Neuronal stem cell (in vitro differentiated cells): ENCODE results near the gene EHD2.

Source experiments
- DNase-seq: peaks from one replicate; pipeline ENCODE4 v3.0.0-alpha.2; 2013; ENCODE audit warnings: low spot score
- H2AFZ ChIP-seq: one replicate; pipeline ENCODE4 v1.6.1; 2013; ENCODE audit warnings: mild to moderate bottlenecking, low read length, inconsistent platforms
- H2AK5ac ChIP-seq: 2 replicates; pipeline ENCODE4 v1.6.1; 2013; ENCODE audit warnings: low read depth, mild to moderate bottlenecking, inconsistent platforms, low read length, moderate library complexity, mixed read lengths
- H2BK120ac ChIP-seq: 2 replicates; pipeline ENCODE4 v1.6.1; 2013; ENCODE audit warnings: low read depth, mild to moderate bottlenecking, inconsistent platforms, low read length, moderate library complexity, mixed read lengths
- H2BK12ac ChIP-seq: one replicate; pipeline ENCODE4 v1.6.1; 2013; ENCODE audit warnings: low read length, inconsistent platforms
- H2BK15ac ChIP-seq: 2 replicates; pipeline ENCODE4 v1.6.1; 2013; ENCODE audit warnings: mild to moderate bottlenecking, low read length, inconsistent platforms, mixed read lengths
- H2BK5ac ChIP-seq: one replicate; pipeline ENCODE4 v1.6.1; 2013; ENCODE audit warnings: inconsistent platforms, mild to moderate bottlenecking, low read length, moderate library complexity
- H3K14ac ChIP-seq: one replicate; pipeline ENCODE4 v1.6.1; 2013; ENCODE audit warnings: low read length, inconsistent platforms
- H3K18ac ChIP-seq: 2 replicates; pipeline ENCODE4 v1.6.1; 2013; ENCODE audit warnings: low read length, inconsistent platforms
- H3K23ac ChIP-seq: 2 replicates; pipeline ENCODE4 v1.6.1; 2013; ENCODE audit warnings: low read depth, mild to moderate bottlenecking, mixed read lengths, low read length, inconsistent platforms; ENCODE audit not compliant: poor library complexity
- H3K27ac ChIP-seq: replicated peaks from 3 replicates; pipeline ENCODE4 v1.5.1; 2013; ENCODE audit warnings: low read length, inconsistent platforms
- H3K27me3 ChIP-seq, 3 experiments: 2 replicates each; pipeline ENCODE4 v1.6.1; 2013; ENCODE audit warnings: low read length in 3 of 3, mild to moderate bottlenecking in 2 of 3, inconsistent platforms in 1 of 3, low read depth in 1 of 3, mixed read lengths in 1 of 3, moderate library complexity in 1 of 3; ENCODE audit not compliant: control insufficient read depth in 3 of 3, insufficient read depth in 3 of 3
- H3K36me3 ChIP-seq, 2 donors: replicated peaks in 1 of 2; 2 replicates each; pipeline ENCODE4 v1.6.1; 2013; ENCODE audit warnings: low read length in 2 of 2; ENCODE audit not compliant: control insufficient read depth in 2 of 2, insufficient read depth in 2 of 2
- H3K4ac ChIP-seq: 2 replicates; pipeline ENCODE4 v1.6.1; 2013; ENCODE audit warnings: inconsistent platforms, mild to moderate bottlenecking, low read length, moderate library complexity
- H3K4me1 ChIP-seq, 2 donors: 1 replicate in 1 of 2; 2 replicates in 1 of 2; pipeline ENCODE4 v1.6.1; 2013; ENCODE audit warnings: low read length in 2 of 2, low read depth in 1 of 2; ENCODE audit not compliant: control insufficient read depth in 2 of 2, insufficient read depth in 1 of 2
- H3K4me2 ChIP-seq: one replicate; pipeline ENCODE4 v1.6.1; 2013; ENCODE audit warnings: mild to moderate bottlenecking, low read length, inconsistent platforms; ENCODE audit not compliant: insufficient read depth, poor library complexity, severe bottlenecking
- H3K4me3 ChIP-seq, 2 donors: 2 replicates each; pipeline ENCODE4 v1.5.1; 2013; ENCODE audit warnings: low read length in 2 of 2, mild to moderate bottlenecking in 2 of 2, inconsistent platforms in 1 of 2, moderate library complexity in 1 of 2
- H3K79me1 ChIP-seq: one replicate; pipeline ENCODE4 v1.6.1; 2013; ENCODE audit warnings: low read depth, mild to moderate bottlenecking, inconsistent platforms, low read length, moderate library complexity
- H3K9ac ChIP-seq: one replicate; pipeline ENCODE4 v1.6.1; 2013; ENCODE audit warnings: mild to moderate bottlenecking, low read depth, low read length, inconsistent platforms; ENCODE audit not compliant: poor library complexity
- H3K9me3 ChIP-seq, 2 donors: replicated peaks in 1 of 2; 2 replicates each; pipeline versions ENCODE3 to v1.6.1; 2013; ENCODE audit warnings: low read length in 2 of 2, mild to moderate bottlenecking in 2 of 2, inconsistent platforms in 1 of 2, low read depth in 1 of 2, mixed read lengths in 1 of 2, moderate library complexity in 1 of 2; ENCODE audit not compliant: control insufficient read depth in 2 of 2, insufficient read depth in 1 of 2
- H4K8ac ChIP-seq: one replicate; pipeline ENCODE4 v1.6.1; 2013; ENCODE audit warnings: low read depth, mild to moderate bottlenecking, inconsistent platforms, low read length, moderate library complexity
- H4K91ac ChIP-seq: one replicate; pipeline ENCODE4 v1.6.1; 2013; ENCODE audit warnings: low read length, low read depth, mild to moderate bottlenecking, inconsistent platforms; ENCODE audit not compliant: poor library complexity
- WGBS, 2 donors: extraction: QIAGEN DNeasy Blood & Tissue Kit; methylation state at CpG; one replicate each; pipeline ENCODE4 v1.1.7; 2013; ENCODE audit warnings: missing lambda C conversion rate in 2 of 2, mixed read lengths in 1 of 2; ENCODE audit not compliant: insufficient read length in 2 of 2, insufficient replicate concordance in 1 of 2; ENCODE audit errors: extremely low coverage in 2 of 2; 5-methylcytosine and 5-hydroxymethylcytosine counted together

Gene EHD2

GRCh38 chr19:47766670-47767069, 53.4 kb downstream of the EHD2 start:
- H3K4me1 ChIP-seq, result peaks cover 6 to 7% of the 10 kb centered on the region in 2 donors
- H2AK5ac ChIP-seq, result no peak overlapping the region
- no peak overlapping the region for H3K18ac ChIP-seq
- no peak overlapping the region for H3K27ac ChIP-seq
- H2AFZ ChIP-seq, result no peak overlapping the region
- no peak overlapping the region for H4K8ac ChIP-seq
- no CpG with 5 or more reads among the region's 7 CpGs for WGBS, 2 donors
- H3K4ac ChIP-seq, result no peak overlapping the region
- no peaks in the 10 kb centered on the region for H3K79me1 ChIP-seq
- no peaks in the 10 kb centered on the region for H3K9me3 ChIP-seq
- H3K4me3 ChIP-seq, result no peak overlapping the region
- H3K4me2 ChIP-seq, result no peak overlapping the region
- H3K27me3 ChIP-seq, result peaks cover 0 to 2% (median 0%) of the 10 kb centered on the region in 3 experiments
- H2BK120ac ChIP-seq, result no peak overlapping the region
- no peak overlapping the region for H2BK12ac ChIP-seq
- no peak overlapping the region for H3K23ac ChIP-seq
- DNase-seq, result no peak
- H2BK15ac ChIP-seq, result no peak overlapping the region
- no peak overlapping the region for H3K14ac ChIP-seq
- no peak overlapping the region for H3K9ac ChIP-seq
- no peak overlapping the region for H2BK5ac ChIP-seq
- H3K36me3 ChIP-seq, result no peaks in the 10 kb centered on the region
- H4K91ac ChIP-seq, result no peak overlapping the region

- H3K27me3 ChIP-seq, result peaks cover 0 to 2% (median 0%) of the 10 kb centered on the region in 3 experiments
- H3K14ac ChIP-seq, result no peak overlapping the region
- H2BK5ac ChIP-seq, result no peak overlapping the region
- no peak overlapping the region for H3K4ac ChIP-seq
- H3K4me2 ChIP-seq, result no peak overlapping the region
- peaks cover 6 to 7% of the 10 kb centered on the region in 2 donors for H3K4me1 ChIP-seq
- no CpG with 5 or more reads among the region's 2 CpGs for WGBS, 2 donors
- no peak overlapping the region for H2BK120ac ChIP-seq
- no peaks in the 10 kb centered on the region for H3K36me3 ChIP-seq
- H3K18ac ChIP-seq, result no peak overlapping the region
- no peak overlapping the region for H2AFZ ChIP-seq
- H3K79me1 ChIP-seq, result no peaks in the 10 kb centered on the region
- H4K8ac ChIP-seq, result no peak overlapping the region
- no peak overlapping the region for H2AK5ac ChIP-seq
- DNase-seq, result no peak
- H4K91ac ChIP-seq, result no peak overlapping the region
- H3K9me3 ChIP-seq, result no peaks in the 10 kb centered on the region
- no peak overlapping the region for H3K4me3 ChIP-seq
- H2BK12ac ChIP-seq, result no peak overlapping the region
- H3K9ac ChIP-seq, result no peak overlapping the region
- no peak overlapping the region for H3K23ac ChIP-seq
- H2BK15ac ChIP-seq, result no peak overlapping the region
- no peak overlapping the region for H3K27ac ChIP-seq
Measured at GRCh38 chr19:47767349-47767748, 54.1 kb downstream of the EHD2 start.

- no peak overlapping the region for H4K91ac ChIP-seq
- H3K18ac ChIP-seq, result peak overlapping the region; percentile 18
- no peaks in the 10 kb centered on the region for H3K9me3 ChIP-seq
- no peak overlapping the region for H2BK120ac ChIP-seq
- H3K79me1 ChIP-seq, result no peaks in the 10 kb centered on the region
- H2BK15ac ChIP-seq, result no peak overlapping the region
- no peak overlapping the region for H3K4me2 ChIP-seq
- no peak overlapping the region for H4K8ac ChIP-seq
- DNase-seq, result no peak
- H3K27ac ChIP-seq, result no peak overlapping the region
- no peak overlapping the region for H3K14ac ChIP-seq
- H3K9ac ChIP-seq, result no peak overlapping the region
- H2AK5ac ChIP-seq, result no peak overlapping the region
- H3K36me3 ChIP-seq, result no peaks in the 10 kb centered on the region
- H3K4me3 ChIP-seq, result no peak overlapping the region
- no peak overlapping the region for H2BK5ac ChIP-seq
- peaks cover 0 to 2% (median 0%) of the 10 kb centered on the region in 3 experiments for H3K27me3 ChIP-seq
- WGBS, 2 donors, result no CpG with 5 or more reads among the region's 2 CpGs
- no peak overlapping the region for H2BK12ac ChIP-seq
- peaks cover 6 to 7% of the 10 kb centered on the region in 2 donors for H3K4me1 ChIP-seq
- H2AFZ ChIP-seq, result no peak overlapping the region
- no peak overlapping the region for H3K4ac ChIP-seq
- H3K23ac ChIP-seq, result no peak overlapping the region
Measured at GRCh38 chr19:47768604-47769003, 55.4 kb downstream of the EHD2 start.

- Histone ChIP-seq H2BK5ac (no peak overlapping the region), H3K4ac (no peak overlapping the region), H3K23ac (no peak overlapping the region), H3K4me2 (no peak overlapping the region), H3K9me3 (no peaks in the 10 kb centered on the region), H3K27ac (no peak overlapping the region), H3K4me3 (no peak overlapping the region), H3K79me1 (no peaks in the 10 kb centered on the region), H2AK5ac (no peak overlapping the region), H4K91ac (no peak overlapping the region), H3K4me1 (peaks cover 10 to 12% of the 10 kb centered on the region in 2 donors), H4K8ac (no peak overlapping the region), H3K36me3 (no peaks in the 10 kb centered on the region), H3K14ac (no peak overlapping the region), H3K18ac (no peak overlapping the region), H2BK15ac (no peak overlapping the region), H2BK12ac (no peak overlapping the region), H3K9ac (no peak overlapping the region), H2BK120ac (no peak overlapping the region), H3K27me3 (peaks cover 0 to 2% (median 0%) of the 10 kb centered on the region in 3 experiments), H2AFZ (no peak overlapping the region)
- WGBS, 2 donors, result no CpG with 5 or more reads among the region's 3 CpGs
- no peak for DNase-seq
Measured at GRCh38 chr19:47769534-47769933, 56.3 kb downstream of the EHD2 start.
